ELR (cell line): Measurements from ENCODE around the gene TOM1L1.

Experiments
- DNase-seq: peaks from one replicate; pipeline ENCODE4 v3.0.0-alpha.2; 2015; ENCODE audit warnings: low read depth

The TOM1L1 gene

DNA sequence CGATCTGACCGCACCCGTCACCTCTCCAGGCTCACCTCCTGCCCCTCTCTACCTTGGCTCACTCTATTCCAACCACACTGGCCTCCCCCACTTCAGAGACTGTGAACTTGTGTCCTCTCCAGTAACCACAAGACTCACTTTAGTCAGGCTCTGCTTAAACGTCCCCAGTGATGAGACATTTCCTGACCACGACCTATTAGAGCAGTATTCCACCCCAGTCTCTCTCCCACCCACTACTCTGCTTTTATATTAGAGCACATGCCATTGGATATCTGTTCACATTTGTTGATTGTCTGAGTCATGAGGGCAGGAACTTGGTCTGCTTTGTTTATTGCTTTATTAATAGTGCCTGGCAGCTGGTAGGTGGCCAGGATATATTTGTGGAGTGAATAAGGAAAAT, 47.7 kb downstream of the TOM1L1 start:
- DNase-seq = peak; percentile 99

DNA sequence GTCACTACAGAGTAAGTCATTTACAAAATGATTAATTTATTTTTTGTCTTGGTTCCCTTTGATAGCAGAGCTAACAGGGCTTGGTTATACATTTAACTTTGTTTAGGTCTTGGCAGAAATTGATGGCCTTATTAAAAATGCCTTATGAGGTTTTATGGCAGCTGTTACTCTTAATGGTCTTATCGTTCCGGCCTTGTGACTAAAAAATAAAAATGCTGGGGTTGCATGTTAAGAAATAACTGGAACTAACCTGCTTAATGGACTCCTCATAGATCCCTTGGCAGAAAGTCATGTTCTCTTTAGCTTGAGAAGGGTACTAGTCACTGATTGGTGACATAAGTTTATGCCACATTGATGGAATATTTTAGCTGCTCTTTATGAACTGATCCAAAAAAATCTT, 49.5 kb downstream of the TOM1L1 start:
- no peak for DNase-seq

DNA sequence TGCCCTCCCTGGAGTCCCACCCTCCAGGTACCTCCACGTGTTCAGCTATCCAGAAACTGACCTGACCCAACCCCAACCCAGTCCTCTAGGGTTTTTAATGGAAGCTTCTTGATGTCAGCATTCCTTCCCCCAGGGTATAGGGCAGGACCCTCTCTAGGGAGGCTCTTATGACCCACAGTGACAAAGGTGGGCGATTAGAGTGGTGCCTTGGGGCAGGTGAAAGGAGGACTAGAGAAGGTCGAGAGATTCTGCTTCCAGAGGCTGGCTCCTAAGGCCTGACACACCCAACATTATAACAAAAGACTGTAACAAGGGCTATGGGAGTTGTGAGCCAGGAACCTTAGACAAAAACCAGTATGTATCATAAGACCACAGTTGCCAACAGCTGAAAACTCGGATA, 50.6 kb downstream of the TOM1L1 start:
- no peak for DNase-seq

DNA sequence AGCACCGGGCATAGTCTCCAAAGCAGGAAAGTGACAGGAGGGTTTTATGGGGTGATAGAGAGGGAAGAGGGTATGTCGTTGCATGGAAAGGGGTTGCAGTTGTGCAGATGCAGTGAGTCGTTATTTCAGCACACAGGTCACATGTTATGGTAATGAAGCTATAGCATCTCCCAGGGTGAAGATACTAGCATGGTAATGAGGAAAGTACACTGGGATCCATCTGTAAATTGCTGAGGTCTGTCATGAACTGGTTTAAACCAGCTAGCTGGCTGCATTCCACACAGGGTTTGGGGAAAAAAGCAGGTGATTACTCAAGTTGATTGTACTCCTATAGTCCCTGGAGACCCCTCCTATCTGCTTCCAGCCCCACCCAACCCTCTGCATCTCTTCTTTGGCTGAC, 56.1 kb downstream of the TOM1L1 start:
- DNase-seq = no peak

DNA sequence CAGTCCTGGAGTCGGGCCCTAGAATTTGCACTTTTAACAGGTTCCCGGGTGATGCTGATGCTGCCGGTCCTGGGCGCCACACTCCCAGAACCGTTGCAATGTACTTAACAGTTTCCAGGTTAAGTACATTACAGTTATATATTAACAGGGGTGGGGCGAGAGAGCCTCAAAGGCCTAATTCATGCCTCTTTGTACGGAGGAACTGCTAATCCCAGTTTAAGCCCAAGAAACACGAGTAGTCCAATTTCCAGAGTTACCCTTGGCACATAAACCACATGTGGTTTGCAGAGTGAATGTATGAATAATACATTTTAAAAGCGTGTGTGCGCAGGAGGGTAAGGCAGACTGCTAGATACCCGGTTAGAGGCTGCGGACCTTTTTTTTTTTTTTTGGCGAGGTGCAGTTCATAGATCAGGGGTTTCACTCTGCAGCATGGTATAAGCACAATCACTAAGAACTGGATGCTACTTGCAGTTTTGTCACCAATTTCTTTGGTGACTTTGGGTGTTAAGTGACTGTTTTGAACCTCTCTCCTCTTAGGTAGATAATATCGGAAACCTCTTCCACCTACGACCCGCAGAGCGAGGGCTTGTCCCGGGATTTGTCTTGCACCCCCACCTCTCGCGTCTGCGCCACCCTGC, 67.1 kb downstream of the TOM1L1 start:
- peak; percentile 63 for DNase-seq

DNA sequence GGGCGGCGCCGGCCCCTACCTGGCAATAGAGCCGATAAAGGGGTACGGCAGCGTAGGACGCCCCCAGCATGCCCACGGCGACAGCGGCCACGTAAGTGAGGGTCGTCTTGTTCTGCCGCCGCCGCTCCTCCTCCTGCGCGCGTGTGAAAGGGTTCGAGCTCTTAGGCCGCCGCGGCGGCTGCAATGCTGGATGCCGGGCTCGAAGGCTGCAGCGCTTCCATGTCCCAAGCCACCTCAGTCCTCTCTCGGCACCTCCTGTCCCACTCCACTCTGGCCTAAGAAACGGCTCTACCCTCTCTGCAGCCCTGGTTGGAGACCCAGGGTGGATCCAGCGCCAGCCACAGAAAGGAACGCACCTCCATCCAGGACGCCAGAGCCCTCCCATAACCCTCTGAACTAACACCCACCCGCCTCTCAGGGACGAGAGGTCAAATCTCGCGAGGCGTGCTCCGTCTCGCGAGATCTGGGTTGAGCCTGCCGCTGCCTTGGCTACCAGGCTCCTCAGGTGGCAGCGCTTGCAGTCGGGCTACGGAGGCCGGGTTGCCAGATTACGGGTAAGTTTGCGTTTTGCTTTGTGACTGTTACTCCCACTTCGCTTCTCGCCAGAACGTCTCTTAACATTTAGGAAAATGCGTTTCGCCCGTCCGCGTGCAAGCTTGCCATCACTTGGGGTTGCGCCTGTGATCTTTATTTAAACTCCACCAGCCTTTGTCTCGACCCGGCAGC, 67.8 kb downstream of the TOM1L1 start, which contains the start of the genes COX11 and STXBP4:
TSS of gene COX11 (minus strand) at position 393 of the 726 bp plus-strand sequence. CDS start at position 385, 8 bp downstream.
TSS of gene STXBP4 (plus strand) at position 504 of the 726 bp plus-strand sequence. CDS start 17,455 bp downstream, outside the sequence.
- peak; percentile 95 for DNase-seq

DNA sequence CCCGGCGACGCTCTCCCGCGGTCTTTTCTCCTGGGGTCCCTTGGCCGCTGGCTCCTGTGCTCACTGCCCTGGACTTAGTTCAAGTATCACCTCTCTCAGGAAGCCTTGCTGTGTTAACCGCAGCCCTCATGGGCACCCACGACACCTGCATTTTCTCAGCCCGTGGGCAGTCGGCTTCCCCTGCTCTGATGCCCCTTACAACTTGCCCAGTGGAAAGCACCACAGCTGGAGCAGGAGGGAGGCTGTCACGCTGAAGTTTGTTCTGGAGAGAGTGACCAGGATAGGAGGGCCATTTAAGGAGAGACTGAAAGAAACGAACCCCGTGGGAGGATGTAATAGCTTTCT, 68.3 kb downstream of the TOM1L1 start:
- peak; percentile 56 for DNase-seq

DNA sequence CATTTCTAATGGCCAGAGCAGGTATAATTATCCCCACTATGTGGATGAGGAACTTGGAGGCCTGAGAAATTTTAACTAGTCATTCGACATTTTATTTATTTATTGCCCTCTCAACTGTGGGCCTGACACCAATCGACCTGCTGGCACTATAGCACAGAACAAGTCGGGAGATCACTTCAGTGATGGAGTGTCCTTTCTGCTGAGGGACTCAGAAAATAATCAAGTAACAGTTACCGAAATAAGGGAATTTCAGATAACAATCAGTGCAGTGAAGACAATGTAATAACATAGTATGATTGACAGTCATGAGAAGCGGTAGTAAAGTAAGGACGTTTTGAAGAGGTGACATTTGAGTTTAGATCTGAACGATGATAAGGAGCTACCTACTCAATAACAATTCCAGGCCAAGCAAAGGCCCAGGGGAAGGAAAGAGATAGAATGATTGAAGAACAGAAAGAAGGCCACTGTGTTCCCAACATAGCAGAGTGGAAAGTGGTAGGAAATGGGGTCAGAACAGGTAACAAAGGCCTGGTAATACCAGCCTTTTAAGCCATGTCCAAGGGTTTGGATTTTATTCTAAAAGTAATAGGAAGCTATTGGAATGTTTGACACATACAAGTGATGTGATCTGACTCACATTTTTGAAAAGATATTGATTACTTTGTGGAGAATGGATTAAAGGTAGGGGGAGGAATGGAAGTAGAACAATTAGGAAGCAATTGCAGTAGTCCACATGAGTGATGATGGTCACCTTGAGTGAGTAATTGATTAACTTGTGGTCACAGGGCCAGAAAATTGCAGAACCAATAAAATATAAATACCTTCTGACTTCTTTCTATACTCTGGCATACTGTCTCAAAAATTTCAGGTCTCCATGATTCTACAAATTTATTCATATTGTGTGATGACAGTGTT, 69.3 kb downstream of the TOM1L1 start:
- no peak for DNase-seq

DNA sequence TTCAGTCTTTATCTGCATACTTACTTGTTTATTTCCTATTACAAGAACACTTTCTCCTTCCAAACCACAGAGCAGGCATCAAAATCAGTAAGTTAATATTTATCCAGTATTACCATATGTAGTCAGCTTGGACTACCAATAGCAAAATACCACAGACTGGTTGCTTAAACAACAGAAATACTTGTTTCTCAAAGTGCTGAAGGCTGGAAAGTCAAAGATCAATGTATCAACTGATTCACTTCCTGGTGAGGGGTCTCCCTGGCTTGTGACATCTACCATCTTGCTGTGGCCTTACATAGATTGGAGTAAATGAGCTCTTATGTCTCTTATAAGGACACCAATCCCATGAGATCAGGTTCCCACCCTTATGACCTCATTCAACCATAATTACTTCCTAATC, 70.5 kb downstream of the TOM1L1 start:
- no peak for DNase-seq

DNA sequence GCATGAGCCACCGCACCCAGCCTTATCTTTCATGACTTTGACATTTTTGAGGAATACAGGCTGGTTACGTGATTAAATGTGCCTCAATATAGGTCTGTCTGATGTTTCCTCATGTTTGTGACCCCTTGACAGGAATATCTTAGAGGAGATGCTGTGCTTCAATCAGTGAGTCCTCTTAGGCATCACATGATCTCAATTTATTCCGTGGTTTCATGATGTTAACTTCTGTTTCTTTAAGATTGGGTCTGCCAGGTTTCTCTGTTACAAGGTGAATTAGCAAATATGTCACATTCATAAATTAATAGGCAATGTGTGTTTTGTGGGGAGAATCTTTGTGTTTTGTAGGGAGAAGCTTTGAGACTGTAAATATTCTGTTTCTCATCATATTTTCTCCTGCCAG, 71.2 kb downstream of the TOM1L1 start:
- DNase-seq = no peak

DNA sequence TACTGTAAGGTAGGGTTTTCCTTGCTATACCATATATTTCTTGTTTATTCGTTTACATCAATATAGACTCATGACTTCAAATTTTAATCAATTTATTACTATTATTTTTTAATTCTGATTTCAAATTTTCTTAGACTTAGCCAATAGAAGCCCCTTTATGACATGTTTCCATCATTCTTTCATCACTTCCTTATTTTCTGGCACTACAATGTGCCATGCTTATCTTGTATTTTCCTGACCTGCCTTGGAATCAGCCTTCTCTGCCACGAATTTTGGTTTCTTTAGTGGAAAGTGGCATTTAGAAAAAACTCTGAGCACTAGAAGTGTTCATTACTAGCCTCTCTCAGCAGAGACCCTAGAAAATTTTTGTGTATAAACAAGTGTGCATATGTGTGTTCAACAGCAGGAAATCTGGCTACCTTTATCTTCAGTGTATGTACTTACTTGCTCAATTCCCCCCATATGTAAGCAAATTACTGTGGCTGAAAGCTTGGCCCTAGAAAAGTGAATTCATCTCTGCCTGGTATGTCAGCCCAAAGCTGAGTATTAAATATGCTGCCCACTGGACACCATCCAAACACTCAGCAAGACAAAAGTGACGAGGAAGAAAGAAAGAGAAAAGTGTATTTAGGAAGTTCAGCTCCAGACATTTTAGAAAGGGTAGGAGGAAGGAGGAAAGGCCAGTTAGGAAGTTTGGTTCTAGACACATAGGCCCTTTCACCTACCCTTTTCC, 71.9 kb downstream of the TOM1L1 start:
- no peak for DNase-seq

DNA sequence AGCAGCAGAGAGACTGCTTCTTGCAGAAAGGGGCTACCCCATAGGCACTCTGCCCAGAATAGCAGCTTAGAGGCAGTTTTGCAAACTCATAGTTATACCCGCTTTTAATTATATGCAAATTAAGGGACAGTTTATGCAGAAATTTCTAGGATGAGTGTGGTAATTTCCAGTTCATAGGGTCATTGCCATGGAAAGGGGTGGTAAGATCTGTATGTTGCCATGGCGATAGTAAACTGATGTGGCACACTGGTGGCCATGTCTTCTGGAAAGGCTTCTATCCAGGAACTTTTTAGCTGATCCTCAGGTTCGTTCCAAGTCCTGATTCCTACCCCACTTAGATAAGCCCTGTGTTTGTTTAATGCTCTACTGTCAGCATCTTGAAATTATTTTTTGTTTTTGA, 74.1 kb downstream of the TOM1L1 start:
- DNase-seq = no peak

DNA sequence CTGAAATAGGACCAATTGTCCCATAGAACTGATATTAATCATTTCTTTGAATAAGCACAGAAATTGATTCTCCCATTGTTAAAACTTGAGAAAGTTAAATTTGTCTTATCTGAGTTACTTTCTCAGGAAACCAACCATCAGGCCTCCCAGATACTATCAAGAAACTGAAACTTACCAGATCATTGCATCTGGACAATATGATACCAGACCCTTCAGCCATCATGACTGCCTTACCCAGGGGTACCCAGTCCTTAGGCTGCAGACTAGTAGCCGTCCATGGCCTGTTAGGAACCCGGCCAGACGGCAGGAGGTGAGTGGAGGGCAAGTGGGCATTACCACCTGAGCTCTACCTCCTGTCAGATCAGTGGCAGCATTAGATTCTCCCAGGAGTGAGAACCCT, 75.7 kb downstream of the TOM1L1 start:
- DNase-seq = no peak

DNA sequence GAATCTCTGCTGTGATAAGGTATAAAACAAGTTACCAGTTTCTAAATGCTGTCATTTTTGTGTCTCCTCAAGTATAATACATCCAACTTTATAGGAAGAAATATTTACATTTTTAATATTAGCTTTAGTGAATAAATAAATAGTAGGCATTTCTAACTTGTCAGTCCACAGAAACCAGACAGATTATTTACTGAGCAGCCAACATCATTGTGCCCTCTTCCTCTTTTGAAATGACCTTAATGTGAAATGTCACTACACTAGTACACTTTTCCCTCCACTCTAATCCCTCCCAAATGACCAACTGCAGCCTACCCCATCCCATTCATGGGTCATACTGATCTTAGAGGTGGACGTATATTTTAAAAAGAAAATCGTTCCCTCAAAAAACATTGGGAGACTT, 77.1 kb downstream of the TOM1L1 start:
- no peak for DNase-seq

DNA sequence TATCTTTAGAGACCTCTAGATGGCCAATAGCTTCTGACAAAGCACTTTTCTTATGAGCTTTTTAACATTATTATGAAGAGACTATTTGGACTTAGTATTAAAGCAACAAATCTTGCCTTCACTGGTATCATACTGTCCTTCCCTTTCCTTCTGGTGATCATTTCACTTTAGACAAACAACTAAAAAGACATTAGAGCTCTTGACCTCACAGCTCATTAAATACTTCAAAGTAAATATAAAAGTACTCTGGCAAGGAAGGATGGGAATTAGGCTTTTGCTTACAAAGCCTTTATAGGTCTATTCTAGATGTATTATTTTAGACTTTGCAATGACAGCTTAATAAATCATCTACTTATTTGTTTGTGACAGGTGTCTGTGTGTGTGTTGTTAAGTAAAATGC, 79.0 kb downstream of the TOM1L1 start:
- no peak for DNase-seq

DNA sequence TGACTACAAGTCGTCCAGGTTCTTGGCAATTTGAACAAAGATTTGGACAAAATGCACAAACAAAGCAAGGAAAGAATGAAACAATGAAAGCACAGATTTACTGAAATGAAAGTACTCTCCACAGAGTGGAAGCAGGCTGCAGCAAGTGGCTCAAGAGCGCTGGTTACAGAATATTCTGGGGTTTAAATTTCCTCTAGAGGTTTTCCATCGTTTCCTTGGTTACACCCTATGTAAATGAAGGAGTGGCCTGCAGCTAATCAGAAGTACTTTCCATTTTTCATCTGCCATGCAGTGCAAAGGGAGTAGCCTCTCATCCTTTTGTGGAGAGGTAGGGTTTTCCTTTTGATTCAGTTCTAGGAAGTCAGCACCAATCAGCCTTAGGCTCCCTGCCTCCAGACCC, 79.7 kb downstream of the TOM1L1 start:
- DNase-seq = no peak

DNA sequence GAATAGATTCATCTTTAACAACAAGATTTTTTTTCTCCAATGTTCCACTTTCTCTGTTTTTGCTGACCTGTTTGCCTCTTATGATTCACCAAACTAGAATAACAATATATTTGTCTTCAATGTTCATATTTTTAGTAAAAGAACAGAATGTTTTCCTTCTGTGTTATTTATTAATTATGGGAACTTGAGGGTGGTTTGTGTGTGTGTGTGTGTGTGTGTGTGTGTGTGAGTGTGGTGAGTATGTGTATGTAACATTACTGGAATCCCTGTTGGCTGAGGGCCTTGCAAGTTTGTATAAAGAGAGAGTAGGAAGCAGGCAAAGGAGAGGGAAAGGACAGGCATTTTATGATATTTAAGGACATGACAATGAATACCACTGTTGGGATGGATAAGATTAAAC, 81.7 kb downstream of the TOM1L1 start:
- no peak for DNase-seq

DNA sequence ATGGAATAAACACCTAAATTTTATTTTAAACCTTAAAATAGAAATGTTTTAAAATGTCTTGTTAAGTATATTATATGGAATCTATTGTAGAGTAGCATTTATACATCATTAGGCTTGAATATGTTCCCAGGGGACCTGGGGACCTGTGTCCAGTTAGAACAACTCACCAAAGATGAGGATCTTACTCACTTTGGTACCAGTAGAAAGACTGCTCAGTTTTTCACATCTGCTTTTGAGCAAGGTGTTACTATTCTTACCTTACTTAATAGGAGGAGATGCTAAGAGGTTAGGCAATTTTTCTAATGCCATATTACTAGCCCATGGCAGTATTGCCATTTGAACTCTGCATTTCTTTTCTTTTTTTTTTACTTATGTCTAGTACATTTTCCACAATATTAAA, 82.6 kb downstream of the TOM1L1 start:
- no peak for DNase-seq

DNA sequence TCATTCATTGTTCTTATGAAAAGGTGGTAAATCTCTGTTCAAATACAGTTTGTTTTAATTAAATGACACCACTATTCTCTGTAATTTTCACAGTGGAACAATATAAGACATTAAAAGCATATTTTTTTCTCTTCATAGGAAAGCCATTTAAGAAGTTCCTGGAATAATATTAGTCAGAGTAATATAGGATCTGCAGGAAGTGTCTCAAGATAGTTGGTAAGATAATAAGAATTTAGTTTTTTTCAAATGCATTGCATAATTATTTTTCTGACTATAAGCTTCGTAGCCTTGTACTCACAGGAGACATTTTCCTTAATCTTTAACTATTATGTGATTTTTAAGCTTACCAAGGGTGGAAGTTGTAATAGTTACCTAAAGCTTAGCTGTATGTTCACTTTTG, 84.8 kb downstream of the TOM1L1 start:
- peak; percentile 18 for DNase-seq

DNA sequence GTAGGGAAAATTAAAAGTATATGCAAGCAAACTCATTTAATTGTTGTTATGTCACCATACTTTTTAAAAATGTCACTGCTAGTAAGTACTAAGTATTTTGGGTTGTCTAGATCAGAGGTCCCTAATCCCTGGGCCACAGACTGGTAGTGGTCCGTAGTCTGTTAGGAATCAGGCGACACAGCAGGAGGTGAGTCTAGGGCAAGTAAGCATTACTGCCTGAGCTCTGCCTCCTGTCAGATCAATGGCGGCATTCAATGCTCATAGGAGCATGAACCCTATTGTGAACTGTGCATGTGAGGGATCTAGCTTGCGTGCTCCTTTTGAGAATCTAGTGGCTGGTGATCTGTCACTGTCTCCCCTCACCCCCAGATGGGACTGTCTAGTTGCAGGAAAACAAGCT, 89.5 kb downstream of the TOM1L1 start:
- DNase-seq = no peak

DNA sequence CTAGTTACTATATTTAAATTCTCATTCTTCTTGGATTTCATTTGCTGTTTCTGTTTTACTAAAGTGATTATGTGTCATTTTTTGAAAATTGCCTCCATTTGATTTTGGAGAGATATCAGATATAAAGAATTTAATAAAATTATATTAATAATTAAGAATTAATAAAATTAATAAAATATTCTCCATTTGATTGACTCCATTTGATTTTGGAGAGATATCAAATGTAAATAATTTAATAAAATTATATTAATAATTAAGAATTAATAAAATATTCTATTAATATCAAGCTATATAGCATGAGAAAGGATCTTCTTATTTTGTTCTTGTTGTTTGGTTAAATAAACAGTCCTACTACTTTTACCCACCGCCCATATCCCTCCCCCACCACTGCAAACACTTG, 90.9 kb downstream of the TOM1L1 start:
- DNase-seq = no peak
